RWPE1 (cell line): ENCODE measurements around the gene DACH1.

Experiments
- CTCF ChIA-PET: fragments of 350-600 bp; sonication (Branson Sonifier 250); formaldehyde crosslinking; extraction: SDS; loops from one replicate; lab custom pipeline; 2021; lab: Yijun Ruan, JAX
- POLR2A ChIA-PET: fragments of 400-600 bp; formaldehyde crosslinking; extraction: SDS; loops from one replicate; lab custom pipeline; 2020; ENCODE audit warnings: antibody characterized with exemption; ENCODE audit not compliant: low non-redundant PET; lab: Yijun Ruan, JAX
- DNase-seq: peaks from one replicate; pipeline ENCODE4 v3.0.0; 2012; ENCODE audit warnings: low spot score
- H3K27ac ChIP-seq: fragments of 450-650 bp; 2 replicates; pipeline ENCODE4 v1.5.1; 2017
- TF ChIP-seq, protein P1 (sequence below): fragments of 450-650 bp; conservative IDR thresholded peaks from 2 replicates; pipeline ENCODE4 v1.5.1; 2017; ENCODE audit warnings: low read depth, mild to moderate bottlenecking

Gene DACH1

DNA sequence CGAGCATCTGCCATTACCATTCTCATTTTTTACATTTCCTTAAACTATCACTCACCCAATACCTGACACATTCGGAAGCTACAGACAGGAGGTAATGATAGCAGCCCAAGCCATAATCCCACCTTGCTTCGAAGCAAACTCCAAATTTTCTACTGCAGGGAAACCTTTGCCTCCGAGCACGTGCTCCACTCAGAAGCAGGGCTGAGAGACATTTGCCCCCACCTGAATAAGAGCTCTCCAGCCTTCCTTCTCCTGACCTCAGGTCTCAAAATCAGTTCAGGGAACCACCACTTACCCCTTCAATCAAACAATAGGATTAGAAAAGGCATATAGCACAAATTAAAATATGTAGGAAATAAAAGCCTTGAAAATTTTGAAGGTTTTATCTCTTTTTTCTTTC, 2.3 kb upstream of the DACH1 start:
- POLR2A ChIA-PET, result no interaction called here
- no peak for DNase-seq
- H3K27ac ChIP-seq, result no peak overlapping the region
- CTCF ChIA-PET, result no interaction called here
- TF ChIP-seq, protein P1, sequence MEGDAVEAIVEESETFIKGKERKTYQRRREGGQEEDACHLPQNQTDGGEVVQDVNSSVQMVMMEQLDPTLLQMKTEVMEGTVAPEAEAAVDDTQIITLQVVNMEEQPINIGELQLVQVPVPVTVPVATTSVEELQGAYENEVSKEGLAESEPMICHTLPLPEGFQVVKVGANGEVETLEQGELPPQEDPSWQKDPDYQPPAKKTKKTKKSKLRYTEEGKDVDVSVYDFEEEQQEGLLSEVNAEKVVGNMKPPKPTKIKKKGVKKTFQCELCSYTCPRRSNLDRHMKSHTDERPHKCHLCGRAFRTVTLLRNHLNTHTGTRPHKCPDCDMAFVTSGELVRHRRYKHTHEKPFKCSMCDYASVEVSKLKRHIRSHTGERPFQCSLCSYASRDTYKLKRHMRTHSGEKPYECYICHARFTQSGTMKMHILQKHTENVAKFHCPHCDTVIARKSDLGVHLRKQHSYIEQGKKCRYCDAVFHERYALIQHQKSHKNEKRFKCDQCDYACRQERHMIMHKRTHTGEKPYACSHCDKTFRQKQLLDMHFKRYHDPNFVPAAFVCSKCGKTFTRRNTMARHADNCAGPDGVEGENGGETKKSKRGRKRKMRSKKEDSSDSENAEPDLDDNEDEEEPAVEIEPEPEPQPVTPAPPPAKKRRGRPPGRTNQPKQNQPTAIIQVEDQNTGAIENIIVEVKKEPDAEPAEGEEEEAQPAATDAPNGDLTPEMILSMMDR, result no peak

DNA sequence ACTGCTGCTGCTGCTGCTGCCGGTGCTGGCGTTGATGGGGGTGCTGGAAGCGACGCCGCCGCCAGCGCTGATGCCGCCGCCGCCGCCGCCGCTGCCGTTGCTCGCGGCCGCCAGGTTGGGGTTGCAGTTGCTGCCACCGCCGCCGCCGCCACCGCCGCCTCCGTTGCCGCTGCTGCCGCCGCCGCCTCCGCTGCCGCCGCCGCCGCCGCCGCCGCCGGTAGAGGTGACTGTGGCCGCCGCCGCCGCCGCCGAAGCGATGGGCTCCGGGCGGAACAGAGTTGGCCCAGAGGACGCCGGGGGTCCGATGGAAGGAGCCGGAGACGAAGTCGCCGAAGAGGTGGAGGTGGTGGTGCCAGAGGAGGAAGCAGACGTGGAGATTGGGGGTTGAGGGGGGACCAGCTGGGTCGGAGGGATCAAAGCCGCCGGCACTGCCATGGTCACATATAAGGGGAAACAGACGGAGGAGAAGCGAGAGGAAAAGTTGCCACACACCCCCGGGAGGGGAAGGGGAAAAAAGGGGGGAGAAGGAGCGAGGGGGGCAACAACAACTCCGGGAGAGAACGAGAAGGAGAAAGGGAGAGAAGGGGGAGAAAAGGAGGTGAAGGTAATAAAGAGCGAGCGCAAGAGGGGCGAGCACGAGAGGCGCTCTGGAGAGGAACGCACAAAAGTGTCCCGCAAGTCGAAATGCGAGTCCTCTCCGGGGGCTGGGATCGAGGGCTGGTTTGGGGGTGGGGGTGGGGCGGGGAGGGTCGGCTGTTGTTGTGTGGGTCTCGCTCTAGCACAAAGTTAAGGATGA, 471 bp downstream of the DACH1 start:
- no peak overlapping the region for H3K27ac ChIP-seq
- POLR2A ChIA-PET, result no interaction called here
- TF ChIP-seq, protein P1, result no peak
- CTCF ChIA-PET, result no interaction called here
- DNase-seq, result no peak

DNA sequence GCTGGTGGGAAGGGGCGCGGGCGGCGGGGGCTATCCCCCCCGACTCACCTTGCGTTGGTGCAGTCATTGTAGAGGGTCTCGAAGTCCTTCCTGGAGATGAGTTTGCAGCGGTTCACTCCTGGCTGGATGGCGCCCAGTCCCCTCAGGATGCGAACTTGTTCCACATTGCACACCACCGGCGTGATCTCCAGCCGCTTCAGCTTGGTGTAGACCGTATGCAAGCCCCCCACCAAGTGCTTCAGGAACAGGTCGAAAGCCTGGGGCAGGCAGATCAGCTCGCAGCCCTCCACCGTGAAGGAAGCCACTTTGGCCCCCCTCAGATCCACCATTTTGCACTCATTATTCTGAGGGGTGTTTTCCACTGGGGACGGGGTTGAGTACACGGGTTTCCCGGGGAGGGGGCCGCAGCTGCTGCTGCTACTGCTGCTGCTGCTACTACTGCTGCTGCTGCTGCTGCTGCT, 1.1 kb downstream of the DACH1 start:
- CTCF ChIA-PET, result no interaction called here
- POLR2A ChIA-PET, result no interaction called here
- TF ChIP-seq, protein P1, result no peak
- no peak for DNase-seq
- no peak overlapping the region for H3K27ac ChIP-seq

DNA sequence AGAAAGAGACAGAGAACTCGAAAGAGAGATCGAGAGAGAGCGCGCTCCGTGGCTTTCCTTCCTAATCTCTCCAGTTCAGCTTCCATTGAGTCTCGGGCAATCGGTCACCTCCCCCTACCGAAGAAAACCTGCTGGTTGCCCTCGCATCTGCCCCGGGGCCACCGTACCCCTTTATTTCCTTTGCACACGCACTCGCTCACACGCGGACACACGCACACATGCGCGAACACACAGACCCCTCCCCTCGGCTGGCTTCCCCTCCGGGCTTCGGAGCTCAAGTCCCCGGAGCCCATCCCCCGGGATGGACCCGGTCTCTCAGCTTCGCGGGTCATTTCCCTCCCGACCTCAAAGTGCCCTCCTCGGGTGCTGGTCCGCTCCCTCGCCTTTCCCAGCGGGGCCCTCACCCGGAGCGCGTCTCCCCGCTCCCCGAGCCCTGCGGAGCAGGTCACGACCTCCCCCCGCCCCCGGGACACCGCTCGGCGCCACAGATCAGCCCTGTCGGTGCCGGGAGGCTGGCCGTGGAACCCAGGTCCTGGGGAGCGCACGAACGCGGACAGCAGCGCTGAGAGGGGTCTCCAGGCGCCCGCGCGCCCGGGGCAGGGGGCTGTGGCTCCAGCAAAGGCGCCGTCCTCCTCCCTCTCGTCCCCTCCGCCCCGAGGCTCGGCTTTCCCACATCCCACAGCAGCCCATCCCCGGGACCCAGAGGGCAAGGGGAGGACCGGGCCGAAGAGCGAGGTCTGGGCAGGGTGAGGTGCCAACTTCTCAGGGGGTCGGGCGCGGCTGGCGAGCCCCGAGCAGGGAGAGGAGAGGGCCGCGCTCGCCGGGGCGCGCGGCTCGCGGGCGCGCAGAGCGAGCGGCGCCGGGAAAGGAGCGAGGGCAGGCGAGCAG, 1.8 kb downstream of the DACH1 start:
- TF ChIP-seq, protein P1, result no peak
- no peak overlapping the region for H3K27ac ChIP-seq
- DNase-seq, result no peak
- POLR2A ChIA-PET, result no interaction called here
- CTCF ChIA-PET, result no interaction called here

DNA sequence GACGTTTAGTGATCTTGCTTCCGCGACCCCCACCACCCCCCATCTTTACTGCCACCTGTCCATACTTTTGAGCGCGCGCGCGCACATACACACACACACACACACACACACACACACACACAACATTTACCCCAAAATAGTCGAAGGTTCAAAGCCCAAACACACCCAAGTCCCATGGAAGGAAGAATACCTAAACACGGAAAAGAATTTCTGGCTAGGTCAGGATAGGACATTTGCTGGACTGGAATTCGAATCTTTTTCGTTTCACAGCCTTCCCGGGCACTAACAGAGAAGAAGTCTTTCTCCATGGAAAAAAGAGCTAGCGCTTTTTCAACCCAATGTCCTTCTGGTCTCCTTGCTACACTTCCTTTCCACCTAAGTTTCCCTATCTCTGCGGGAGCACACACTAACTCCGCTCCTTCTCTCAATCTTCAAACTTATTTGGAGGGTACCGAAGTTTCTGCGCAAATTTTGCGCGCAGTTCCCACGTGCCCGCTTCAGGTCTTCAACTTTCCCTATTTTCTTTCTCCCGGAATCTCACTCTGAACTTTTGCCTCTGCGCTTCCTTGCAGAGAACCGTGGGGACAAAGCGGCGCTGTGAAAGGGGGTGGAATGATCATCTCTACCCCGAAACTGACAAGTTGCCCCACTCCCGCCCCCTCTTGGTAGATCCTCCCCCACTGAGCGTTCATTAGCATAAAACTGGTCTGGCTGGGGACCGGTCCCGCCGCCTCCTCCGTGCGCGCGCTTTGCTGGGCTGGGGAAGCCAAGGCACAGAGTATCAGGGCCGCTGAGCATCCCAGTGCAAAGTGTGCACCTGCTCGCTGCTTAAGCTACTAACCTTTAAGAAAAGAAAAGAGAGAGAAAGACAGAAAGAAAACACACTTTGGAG, 2.7 kb downstream of the DACH1 start:
- ChIA-PET POLR2A (no interaction called here), CTCF (interaction anchor here (0.6 kb wide), 1 partner anchor 15 kb away, joined by 3 read pairs; no protein-coding TSS in a partner anchor)
- no peak for DNase-seq
- H3K27ac ChIP-seq, result no peak overlapping the region
- TF ChIP-seq, protein P1, result no peak
